ENCODE results near the gene SMG5.

Gene SMG5

GRCh38 chr1:156266051-156266450, 16.6 kb downstream of the SMG5 start:
- H3K4me3 ChIP-seq (ENCODE audit: low read length): no peak overlapping the region
- DNase-seq (ENCODE audit: low read depth): no peak
- TF ChIP-seq CTCF (IDR thresholded peaks at IDR 0.05; ENCODE audit: insufficient read depth, low read depth, low read length, missing control alignments): no peak

- DNase-seq (ENCODE audit: low read depth): no peak
- TF ChIP-seq CTCF (IDR thresholded peaks at IDR 0.05; ENCODE audit: insufficient read depth, low read depth, low read length, missing control alignments): no peak
- H3K4me3 ChIP-seq (ENCODE audit: low read length): no peak overlapping the region
Measured at GRCh38 chr1:156263288-156263655, 19.4 kb downstream of the SMG5 start.

- H3K4me3 ChIP-seq (ENCODE audit: low read length): no peak overlapping the region
- no peak for TF ChIP-seq CTCF (IDR thresholded peaks at IDR 0.05; ENCODE audit: insufficient read depth, low read depth, low read length, missing control alignments)
- peak; percentile 92 for DNase-seq (ENCODE audit: low read depth)
Measured at GRCh38 chr1:156262461-156263287, 20.0 kb downstream of the SMG5 start.

- no peak overlapping the region for H3K4me3 ChIP-seq (ENCODE audit: low read length)
- peak; percentile 66 for DNase-seq (ENCODE audit: low read depth)
- TF ChIP-seq CTCF (IDR thresholded peaks at IDR 0.05; ENCODE audit: insufficient read depth, low read depth, low read length, missing control alignments): no peak
Measured at GRCh38 chr1:156260896-156261295, 21.7 kb downstream of the SMG5 start.

- DNase-seq (ENCODE audit: low read depth): no peak
- no peak for TF ChIP-seq CTCF (IDR thresholded peaks at IDR 0.05; ENCODE audit: insufficient read depth, low read depth, low read length, missing control alignments)
- no peak overlapping the region for H3K4me3 ChIP-seq (ENCODE audit: low read length)
Measured at GRCh38 chr1:156259805-156260204, 22.8 kb downstream of the SMG5 start.

GRCh38 chr1:156258859-156259258, 23.8 kb downstream of the SMG5 start:
- no peak for TF ChIP-seq CTCF (IDR thresholded peaks at IDR 0.05; ENCODE audit: insufficient read depth, low read depth, low read length, missing control alignments)
- DNase-seq (ENCODE audit: low read depth): peak; percentile 90
- no peak overlapping the region for H3K4me3 ChIP-seq (ENCODE audit: low read length)

- no peak overlapping the region for H3K4me3 ChIP-seq (ENCODE audit: low read length)
- no peak for DNase-seq (ENCODE audit: low read depth)
- no peak for TF ChIP-seq CTCF (IDR thresholded peaks at IDR 0.05; ENCODE audit: insufficient read depth, low read depth, low read length, missing control alignments)
Measured at GRCh38 chr1:156257711-156258110, 24.9 kb downstream of the SMG5 start.
